ENCODE data around the gene ISM1.

GRCh38 chr20:13299401-13299800, 78.3 kb downstream of the ISM1 start:
- TF ChIP-seq YY1 (IDR thresholded peaks at IDR 0.05; ENCODE audit: insufficient read depth, insufficient replicate concordance, low read depth, low read length), result no peak
- TF ChIP-seq ZBTB40 (IDR thresholded peaks at IDR 0.05), result no peak
- no peak for TF ChIP-seq ZBTB40 (CRISPR knock-in tag; IDR thresholded peaks at IDR 0.05)
- no peak for TF ChIP-seq NR2F1 (CRISPR knock-in tag; IDR thresholded peaks at IDR 0.05)
- no peak for TF ChIP-seq SUZ12 (IDR thresholded peaks at IDR 0.05; ENCODE audit: low read depth, low read length)
- TF ChIP-seq POLR2A (IDR thresholded peaks at IDR 0.05; ENCODE audit: insufficient read depth in 1 of 2, low read depth in 2 of 2, low read length in 2 of 2), result no peak
- TF ChIP-seq ZFP36 (IDR thresholded peaks at IDR 0.05; ENCODE audit: borderline replicate concordance, low read depth, low read length, partially characterized antibody), result no peak
- TF ChIP-seq MXI1 (IDR thresholded peaks at IDR 0.05; ENCODE audit: borderline replicate concordance, low read depth, low read length), result no peak
- no peak for TF ChIP-seq ZFP82 (CRISPR knock-in tag; IDR thresholded peaks at IDR 0.05; ENCODE audit: borderline replicate concordance)
- no peak for TF ChIP-seq HIVEP1 (CRISPR knock-in tag; IDR thresholded peaks at IDR 0.05)
- no peak for TF ChIP-seq CTCF (CRISPR knock-in tag; IDR thresholded peaks at IDR 0.05)
- TF ChIP-seq ZNF740 (CRISPR knock-in tag; IDR thresholded peaks at IDR 0.05), result no peak

Data from HepG2 (cell line).